BE2C (cell line): ENCODE data around the gene KIF25.

Experiments
- DNase-seq: peaks from one replicate; pipeline ENCODE4 v3.0.0-alpha.2; 2020
- H3K27me3 ChIP-seq: fragments of 250-450 bp; sonication (Bioruptor Pico); 2 replicates; pipeline ENCODE4 v1.5.1; 2020; ENCODE audit warnings: mild to moderate bottlenecking
- H3K36me3 ChIP-seq: fragments of 250-450 bp; sonication (Bioruptor Pico); 2 replicates; pipeline ENCODE4 v1.5.1; 2020; ENCODE audit warnings: mild to moderate bottlenecking
- H3K4me1 ChIP-seq: fragments of 250-450 bp; sonication (Bioruptor Pico); 2 replicates; pipeline ENCODE4 v1.5.1; 2020
- H3K4me3 ChIP-seq: 2 replicates; pipeline ENCODE4 v1.5.1; 2011; ENCODE audit warnings: low read depth, low read length
- H3K9me3 ChIP-seq: fragments of 250-450 bp; sonication (Bioruptor Pico); 2 replicates; pipeline ENCODE4 v1.5.1; 2020
- CTCF ChIP-seq: IDR thresholded peaks from 2 replicates; pipeline ENCODE4 v1.5.1; 2012; ENCODE audit warnings: mild to moderate bottlenecking, low read depth, low read length

KIF25 gene

GRCh38 chr6:167962711-167963110 is 34.8 kb upstream of the KIF25 start:
- TF ChIP-seq CTCF = no peak
- Histone ChIP-seq H3K36me3 (peaks cover 21% of the 10 kb centered on the region), H3K9me3 (no peaks in the 10 kb centered on the region), H3K4me3 (no peak overlapping the region), H3K27me3 (no peaks in the 10 kb centered on the region), H3K4me1 (no peaks in the 10 kb centered on the region)
- no peak for DNase-seq

GRCh38 chr6:167963589-167964057 is 33.8 kb upstream of the KIF25 start:
- no peak overlapping the region for H3K4me3 ChIP-seq
- H3K4me1 ChIP-seq = no peaks in the 10 kb centered on the region
- H3K9me3 ChIP-seq = no peaks in the 10 kb centered on the region
- peaks cover 21% of the 10 kb centered on the region for H3K36me3 ChIP-seq
- no peak for DNase-seq
- H3K27me3 ChIP-seq = no peaks in the 10 kb centered on the region
- no peak for TF ChIP-seq CTCF

- no peaks in the 10 kb centered on the region for H3K4me1 ChIP-seq
- no peak for DNase-seq
- no peaks in the 10 kb centered on the region for H3K9me3 ChIP-seq
- H3K27me3 ChIP-seq = no peaks in the 10 kb centered on the region
- peaks cover 21% of the 10 kb centered on the region for H3K36me3 ChIP-seq
- TF ChIP-seq CTCF = no peak
- H3K4me3 ChIP-seq = no peak overlapping the region
Observed at GRCh38 chr6:167965592-167966539, 31.6 kb upstream of the KIF25 start.

GRCh38 chr6:167966540-167966905 is 30.9 kb upstream of the KIF25 start:
- no peaks in the 10 kb centered on the region for H3K27me3 ChIP-seq
- no peak for TF ChIP-seq CTCF
- DNase-seq = no peak
- H3K4me3 ChIP-seq = no peak overlapping the region
- H3K4me1 ChIP-seq = no peaks in the 10 kb centered on the region
- no peaks in the 10 kb centered on the region for H3K9me3 ChIP-seq
- peaks cover 21% of the 10 kb centered on the region for H3K36me3 ChIP-seq

GRCh38 chr6:167968091-167968490 is 29.4 kb upstream of the KIF25 start:
- DNase-seq = peak; percentile 54
- Histone ChIP-seq H3K9me3 (no peaks in the 10 kb centered on the region), H3K4me3 (no peak overlapping the region), H3K4me1 (no peaks in the 10 kb centered on the region), H3K27me3 (no peaks in the 10 kb centered on the region), H3K36me3 (peaks cover 19% of the 10 kb centered on the region)
- TF ChIP-seq CTCF = peak; percentile 70

GRCh38 chr6:167970230-167970629 is 27.2 kb upstream of the KIF25 start:
- no peaks in the 10 kb centered on the region for H3K9me3 ChIP-seq
- TF ChIP-seq CTCF = no peak
- H3K36me3 ChIP-seq = peaks cover 7% of the 10 kb centered on the region; the same call in 1 of the 2 replicates
- no peak overlapping the region for H3K4me3 ChIP-seq
- no peak for DNase-seq
- no peaks in the 10 kb centered on the region for H3K4me1 ChIP-seq
- H3K27me3 ChIP-seq = no peaks in the 10 kb centered on the region
